ENCODE data around the gene PAPPA. TPM values are rescaled to one million over a fixed set of nuclear protein-coding genes. Genes with fewer than 3 reads are reported as not detected.

Gene PAPPA
- total and polyA plus RNA-seq, 2 experiments from 2014 or later: 0.76 to 0.80 TPM

DNA sequence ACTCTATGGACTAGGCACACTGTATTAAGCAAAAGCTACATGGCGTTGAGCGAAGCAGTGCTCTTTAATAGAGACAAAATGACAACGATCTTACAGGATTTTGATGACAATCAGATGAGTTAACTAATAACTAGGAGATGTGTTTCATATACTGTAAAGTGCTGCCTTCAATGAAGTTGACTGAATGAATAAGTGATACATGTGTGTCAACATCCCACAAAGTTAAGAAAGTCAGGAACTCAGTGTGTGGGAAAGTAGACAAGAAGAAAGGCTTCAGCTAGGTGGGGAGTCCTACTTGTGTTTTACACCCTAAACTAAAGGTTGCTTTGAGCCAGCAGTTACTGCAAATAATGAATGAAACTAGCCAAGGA lies 79.6 kb downstream of the PAPPA start:
- no peaks in the 10 kb centered on the region for H3K4me1 ChIP-seq (ENCODE audit: low read depth)
- no peak for DNase-seq (ENCODE audit: low read depth in 1 of 2, low spot score in 1 of 2)
- no peak overlapping the region for H3K27ac ChIP-seq
- H3K36me3 ChIP-seq: no peaks in the 10 kb centered on the region
- H3K4me3 ChIP-seq: no peak overlapping the region
- TF ChIP-seq, protein P1, sequence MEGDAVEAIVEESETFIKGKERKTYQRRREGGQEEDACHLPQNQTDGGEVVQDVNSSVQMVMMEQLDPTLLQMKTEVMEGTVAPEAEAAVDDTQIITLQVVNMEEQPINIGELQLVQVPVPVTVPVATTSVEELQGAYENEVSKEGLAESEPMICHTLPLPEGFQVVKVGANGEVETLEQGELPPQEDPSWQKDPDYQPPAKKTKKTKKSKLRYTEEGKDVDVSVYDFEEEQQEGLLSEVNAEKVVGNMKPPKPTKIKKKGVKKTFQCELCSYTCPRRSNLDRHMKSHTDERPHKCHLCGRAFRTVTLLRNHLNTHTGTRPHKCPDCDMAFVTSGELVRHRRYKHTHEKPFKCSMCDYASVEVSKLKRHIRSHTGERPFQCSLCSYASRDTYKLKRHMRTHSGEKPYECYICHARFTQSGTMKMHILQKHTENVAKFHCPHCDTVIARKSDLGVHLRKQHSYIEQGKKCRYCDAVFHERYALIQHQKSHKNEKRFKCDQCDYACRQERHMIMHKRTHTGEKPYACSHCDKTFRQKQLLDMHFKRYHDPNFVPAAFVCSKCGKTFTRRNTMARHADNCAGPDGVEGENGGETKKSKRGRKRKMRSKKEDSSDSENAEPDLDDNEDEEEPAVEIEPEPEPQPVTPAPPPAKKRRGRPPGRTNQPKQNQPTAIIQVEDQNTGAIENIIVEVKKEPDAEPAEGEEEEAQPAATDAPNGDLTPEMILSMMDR (IDR thresholded peaks at IDR 0.05; ENCODE audit: low read depth, low read length): no peak
- H3K9me3 ChIP-seq (ENCODE audit: low read depth): no peaks in the 10 kb centered on the region
- no peaks in the 10 kb centered on the region for H3K27me3 ChIP-seq

DNA sequence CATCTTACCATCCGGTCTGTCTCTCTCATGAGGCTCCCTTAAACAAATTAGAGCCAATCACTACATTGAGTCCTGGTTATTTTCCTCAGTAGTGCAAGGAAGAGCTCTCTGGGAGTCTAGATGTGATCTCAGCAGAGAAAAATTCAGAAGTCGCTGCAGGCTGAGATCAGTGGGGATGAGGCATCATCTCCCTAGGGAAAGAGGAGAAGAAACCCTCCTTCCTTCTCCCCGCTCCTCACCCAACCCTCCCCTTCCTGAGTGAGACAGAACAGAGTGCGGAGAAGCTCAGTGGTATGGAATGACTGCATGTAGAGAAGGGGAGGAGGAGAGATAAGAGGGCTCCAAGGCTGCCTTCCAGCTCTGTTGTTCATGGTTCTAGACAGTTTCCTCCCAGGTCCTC lies 80.5 kb downstream of the PAPPA start:
- Histone ChIP-seq H3K4me3 (no peak overlapping the region), H3K36me3 (no peaks in the 10 kb centered on the region), H3K4me1 (ENCODE audit: low read depth) (no peaks in the 10 kb centered on the region), H3K27ac (no peak overlapping the region), H3K27me3 (no peaks in the 10 kb centered on the region), H3K9me3 (ENCODE audit: low read depth) (no peaks in the 10 kb centered on the region)
- TF ChIP-seq, protein P1 (IDR thresholded peaks at IDR 0.05; ENCODE audit: low read depth, low read length): no peak
- peak in 1 of 2 donors; percentile 97 for DNase-seq (ENCODE audit: low read depth in 1 of 2, low spot score in 1 of 2)

DNA sequence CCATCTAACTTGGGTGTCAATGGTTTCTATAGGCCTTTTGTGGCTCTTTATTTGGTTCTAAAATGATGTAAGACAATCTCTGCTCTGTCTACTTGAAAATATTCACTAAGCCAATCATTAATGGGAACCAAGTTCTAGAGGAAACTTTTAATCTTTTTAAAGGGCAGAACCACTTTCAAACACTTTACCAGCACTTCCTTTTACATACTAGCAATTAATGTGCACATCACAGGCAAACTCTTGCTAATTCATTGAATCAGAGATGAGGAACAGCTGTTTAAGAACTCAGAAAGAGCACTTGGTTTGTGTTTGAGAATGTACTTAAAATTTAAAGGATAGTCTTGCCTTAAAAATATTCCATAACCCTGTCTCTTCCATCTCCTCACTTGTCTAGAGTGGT lies 83.4 kb downstream of the PAPPA start:
- no peaks in the 10 kb centered on the region for H3K4me1 ChIP-seq (ENCODE audit: low read depth)
- no peak overlapping the region for H3K27ac ChIP-seq
- TF ChIP-seq, protein P1 (IDR thresholded peaks at IDR 0.05; ENCODE audit: low read depth, low read length): no peak
- H3K27me3 ChIP-seq: no peaks in the 10 kb centered on the region
- no peaks in the 10 kb centered on the region for H3K9me3 ChIP-seq (ENCODE audit: low read depth)
- H3K36me3 ChIP-seq: no peaks in the 10 kb centered on the region
- no peak for DNase-seq (ENCODE audit: low read depth in 1 of 2, low spot score in 1 of 2)
- no peak overlapping the region for H3K4me3 ChIP-seq

DNA sequence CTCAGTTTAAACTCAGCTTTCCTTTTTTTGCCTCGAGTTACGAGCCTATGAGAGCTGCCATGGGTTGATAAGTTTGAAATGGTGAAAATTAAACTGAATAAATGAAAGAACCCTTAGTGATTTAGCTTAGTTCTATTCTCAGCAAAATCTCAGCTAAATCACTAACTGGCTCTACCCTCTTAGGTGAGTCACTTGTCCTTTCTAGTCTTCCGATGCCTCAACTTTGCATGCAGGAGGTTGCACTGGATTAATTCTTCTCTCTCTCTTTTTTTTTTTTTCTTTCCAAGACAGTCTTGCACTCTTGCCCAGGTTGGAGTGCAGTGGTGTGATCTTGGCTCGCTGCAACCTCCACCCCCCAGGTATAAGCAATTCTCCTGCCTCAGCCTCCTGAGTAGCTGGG lies 83.9 kb downstream of the PAPPA start:
- no peak for DNase-seq (ENCODE audit: low read depth in 1 of 2, low spot score in 1 of 2)
- no peaks in the 10 kb centered on the region for H3K36me3 ChIP-seq
- H3K27ac ChIP-seq: no peak overlapping the region
- TF ChIP-seq, protein P1 (IDR thresholded peaks at IDR 0.05; ENCODE audit: low read depth, low read length): no peak
- H3K4me1 ChIP-seq (ENCODE audit: low read depth): no peaks in the 10 kb centered on the region
- no peak overlapping the region for H3K4me3 ChIP-seq
- no peaks in the 10 kb centered on the region for H3K27me3 ChIP-seq
- no peaks in the 10 kb centered on the region for H3K9me3 ChIP-seq (ENCODE audit: low read depth)

DNA sequence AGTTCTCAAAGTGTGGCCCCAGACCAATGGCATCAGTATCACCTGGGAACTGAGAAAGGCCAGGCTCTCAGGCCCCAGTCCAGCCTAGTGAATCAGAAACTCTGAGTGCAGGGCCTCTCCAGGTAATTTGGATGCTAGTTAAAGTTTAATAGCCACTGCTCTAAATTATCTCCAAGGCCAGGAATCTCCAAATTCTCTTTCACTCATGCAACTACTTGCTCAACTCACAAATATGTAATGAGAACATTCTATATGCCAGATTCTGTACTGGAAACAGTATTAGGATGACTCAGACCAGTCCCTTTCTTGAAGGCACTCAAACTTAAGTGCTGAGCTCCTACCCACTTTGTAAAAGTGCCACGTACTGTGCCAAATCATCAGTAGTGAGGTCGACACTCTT lies 84.6 kb downstream of the PAPPA start:
- Histone ChIP-seq H3K36me3 (no peaks in the 10 kb centered on the region), H3K27ac (no peak overlapping the region)
- peak in 1 of 2 donors; percentile 85 for DNase-seq (ENCODE audit: low read depth in 1 of 2, low spot score in 1 of 2)

More for the DNA sequence above, 84.6 kb downstream of the PAPPA start:
- H3K4me1 ChIP-seq (ENCODE audit: low read depth): no peaks in the 10 kb centered on the region
- H3K4me3 ChIP-seq: no peak overlapping the region
- H3K9me3 ChIP-seq (ENCODE audit: low read depth): no peaks in the 10 kb centered on the region
- TF ChIP-seq, protein P1 (IDR thresholded peaks at IDR 0.05; ENCODE audit: low read depth, low read length): no peak
- H3K27me3 ChIP-seq: no peaks in the 10 kb centered on the region
